ENCODE measurements around the gene SPNS2.
"Not testable (repeated sequence)": the region's sequence is repeated elsewhere in the genome, so short reads cannot be mapped to it uniquely, and the experiment has no call there.

SPNS2 gene

DNA sequence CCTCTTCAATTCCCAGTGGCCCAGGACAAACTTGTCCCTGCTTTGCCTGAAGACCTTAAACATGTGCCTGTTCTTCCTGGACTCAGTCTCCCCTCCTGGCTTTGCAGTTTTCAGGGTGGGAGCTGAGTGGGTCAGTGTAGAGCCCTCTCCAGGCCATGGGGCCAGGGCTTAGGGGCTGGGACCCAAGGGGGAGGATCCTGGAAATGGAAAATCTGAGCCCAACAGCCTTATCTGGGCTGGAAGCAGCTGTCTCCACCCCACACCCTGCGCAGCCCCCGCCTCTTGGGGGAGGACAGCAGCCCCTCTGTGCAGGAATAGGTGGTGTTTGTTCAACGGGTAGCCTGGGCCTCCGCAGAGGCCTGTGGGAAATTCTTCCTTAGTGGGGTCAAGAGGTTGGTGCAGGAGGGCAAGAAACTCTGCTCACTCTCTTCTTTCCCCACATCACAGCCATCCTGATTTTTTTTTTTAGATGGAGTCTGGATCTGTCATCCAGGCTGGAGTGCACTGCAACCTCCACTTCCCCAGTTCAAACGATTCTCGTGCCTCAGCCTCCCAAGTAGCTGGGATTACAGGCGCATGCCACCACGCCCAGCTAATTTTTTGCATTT is 78.8 kb downstream of the SPNS2 start:
- no peak for DNase-seq

DNA sequence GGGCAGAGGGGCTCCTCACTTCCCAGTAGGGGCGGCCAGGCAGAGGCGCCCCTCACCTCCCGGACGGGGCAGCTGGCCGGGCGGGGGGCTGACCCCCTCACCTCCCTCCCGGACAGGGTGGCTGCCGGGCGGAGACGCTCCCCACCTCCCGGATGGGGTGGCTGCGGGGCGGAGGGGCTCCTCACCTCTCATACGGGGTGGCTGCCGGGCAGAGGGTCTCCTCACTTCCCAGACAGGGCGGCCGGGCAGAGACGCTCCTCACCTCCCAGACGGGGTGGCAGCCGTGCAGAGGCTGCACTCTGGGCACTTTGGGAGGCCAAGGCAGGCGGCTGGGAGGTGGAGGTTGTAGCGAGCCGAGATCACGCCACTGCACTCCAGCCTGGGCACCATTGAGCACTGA is 79.7 kb downstream of the SPNS2 start:
- DNase-seq = not testable (repeated sequence)

GRCh38 chr17:4579678-4580077 is 81.0 kb downstream of the SPNS2 start:
- DNase-seq = no peak

- DNase-seq = no peak
Observed at GRCh38 chr17:4580291-4580690, 81.6 kb downstream of the SPNS2 start.

DNA sequence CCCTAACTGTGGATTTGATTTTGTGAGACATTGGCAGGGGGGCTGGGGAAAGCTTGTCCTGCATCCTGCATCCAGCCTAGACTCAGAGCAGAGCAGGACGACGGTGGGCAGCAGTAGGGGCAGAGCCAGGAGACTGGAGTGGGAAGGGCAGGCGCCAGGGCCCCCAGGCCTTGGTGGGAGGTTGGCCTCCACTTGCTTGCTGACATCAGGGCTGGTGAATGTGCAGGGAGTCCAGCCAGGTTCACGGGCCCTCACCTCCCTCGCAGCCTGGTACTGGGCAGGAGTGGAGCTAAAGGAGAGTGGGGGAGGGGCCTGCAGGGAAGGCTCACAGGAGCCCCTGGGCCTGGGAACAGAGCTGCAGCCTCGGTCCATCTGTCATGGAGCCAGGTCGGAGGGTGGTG is 83.4 kb downstream of the SPNS2 start:
- no peak for DNase-seq

DNA sequence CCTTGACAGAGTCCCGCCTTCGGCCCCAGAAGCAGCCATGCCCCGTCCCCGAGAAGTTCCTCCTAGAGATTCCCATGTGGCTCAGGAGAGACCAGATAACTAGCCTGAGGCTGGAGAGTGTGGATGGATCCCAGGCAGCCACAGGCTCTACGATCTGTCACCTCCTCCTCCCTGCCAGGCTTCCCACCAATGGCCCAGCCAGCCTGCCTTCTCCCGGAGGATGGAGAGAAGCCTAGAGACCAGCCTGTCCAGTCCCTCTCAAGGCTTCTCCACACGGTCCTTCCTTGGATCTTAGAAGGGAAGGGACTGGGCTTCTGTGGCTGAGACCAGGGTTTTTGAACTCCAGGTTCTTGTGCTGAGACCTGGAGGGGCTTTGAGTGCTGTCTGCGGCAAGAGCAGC is 84.0 kb downstream of the SPNS2 start:
- DNase-seq = no peak

GRCh38 chr17:4583206-4583605 is 84.5 kb downstream of the SPNS2 start:
- DNase-seq = no peak

DNA sequence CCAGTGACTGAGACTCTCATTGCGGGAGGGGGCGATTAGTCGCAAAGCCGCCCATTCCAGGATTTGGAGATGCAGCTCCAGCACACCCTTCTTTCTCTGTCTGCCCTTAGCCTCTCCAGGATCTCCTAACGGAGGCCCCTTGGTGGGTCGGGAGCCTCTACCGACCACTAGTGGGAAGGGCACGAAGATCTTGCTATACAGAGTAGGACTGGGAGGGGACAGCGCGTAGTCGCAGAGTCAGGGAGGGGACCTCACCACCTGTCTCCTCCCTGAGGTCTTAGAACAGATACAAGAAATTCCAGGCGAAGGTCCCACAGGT is 85.1 kb downstream of the SPNS2 start:
- no peak for DNase-seq

DNA sequence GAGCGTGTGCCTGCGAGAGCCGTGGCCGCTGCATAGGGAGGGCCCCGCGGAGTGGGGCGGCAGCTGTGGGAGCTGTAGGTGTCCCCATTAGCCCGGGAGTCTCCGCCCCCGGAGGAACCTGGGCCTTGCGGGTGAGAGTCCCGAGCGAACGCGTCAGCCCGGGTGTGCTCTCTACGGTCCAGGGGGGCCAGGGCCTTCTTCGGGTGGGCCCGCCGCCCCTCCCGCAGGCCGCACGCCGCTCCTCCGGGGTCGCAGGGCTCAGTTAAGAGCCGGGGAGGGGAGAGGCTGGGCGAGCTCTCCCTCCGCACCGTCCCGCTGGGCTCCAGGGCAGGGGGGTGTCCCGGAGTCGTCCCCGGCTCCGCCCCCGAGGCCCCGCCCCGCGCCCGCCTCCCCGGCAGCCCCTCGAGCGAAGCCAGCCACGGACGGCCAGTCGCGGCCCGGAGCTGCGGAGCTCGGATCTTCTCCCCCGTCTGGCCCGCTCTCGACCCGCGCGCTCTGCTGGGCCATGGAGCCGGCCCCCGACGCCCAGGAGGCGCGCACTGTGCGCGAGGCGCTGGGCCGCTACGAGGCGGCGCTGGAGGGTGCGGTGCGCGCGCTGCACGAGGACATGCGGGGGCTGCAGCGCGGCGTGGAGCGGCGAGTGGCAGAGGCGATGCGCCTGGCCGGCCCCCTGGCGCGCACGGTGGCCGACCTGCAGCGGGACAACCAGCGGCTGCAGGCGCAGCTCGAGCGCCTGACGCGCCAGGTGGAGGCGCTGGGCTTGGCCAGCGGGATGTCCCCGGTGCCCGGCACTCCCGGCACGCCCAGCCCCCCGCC is 85.6 kb downstream of the SPNS2 start, which contains the start of gene SMTNL2:
SMTNL2 (plus strand) TSS at position 429 of the 816 bp plus-strand sequence; CDS start at position 506, 77 bp downstream.
- DNase-seq = no peak

- no peak for DNase-seq
Observed at GRCh38 chr17:4584917-4585637, 86.4 kb downstream of the SPNS2 start.

DNA sequence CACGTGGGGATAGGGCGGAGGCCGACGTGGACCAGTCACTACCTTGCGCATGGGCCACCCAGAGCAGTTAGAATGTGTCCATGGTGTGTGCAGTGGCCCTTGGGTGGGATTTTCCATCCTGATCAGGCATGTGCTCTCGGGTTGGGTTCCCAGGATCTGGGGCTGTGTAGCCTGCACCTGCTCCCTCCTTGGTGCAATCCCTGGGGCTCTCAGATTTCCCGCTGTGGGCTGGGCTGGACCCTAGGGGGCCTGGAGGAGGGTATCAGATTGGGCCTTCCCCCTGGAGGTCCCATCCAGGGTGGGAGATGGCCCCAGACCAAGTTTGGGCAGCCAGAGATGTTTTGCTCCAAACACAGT is 86.9 kb downstream of the SPNS2 start:
- DNase-seq = no peak

DNA sequence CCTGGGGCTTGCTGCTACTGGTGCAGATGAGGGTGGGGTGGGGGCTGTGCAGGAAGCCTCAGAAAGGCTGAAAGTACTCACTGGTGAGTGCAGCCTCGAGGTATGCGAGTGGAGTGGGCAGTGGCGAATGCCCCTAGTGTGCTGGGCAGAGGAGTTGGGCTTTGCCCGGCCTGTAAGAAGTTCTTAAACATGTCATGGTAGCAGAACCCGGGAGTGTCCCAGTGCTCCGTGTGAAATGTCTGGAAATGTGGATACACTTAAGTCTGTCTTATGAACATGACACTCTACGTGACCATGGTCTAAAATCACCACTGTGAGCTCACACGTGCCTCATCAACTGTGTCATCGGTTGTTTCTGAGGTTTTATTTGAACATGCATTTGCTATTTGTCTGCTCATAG is 87.4 kb downstream of the SPNS2 start:
- no peak for DNase-seq

GRCh38 chr17:4587195-4587594 is 88.5 kb downstream of the SPNS2 start:
- DNase-seq = no peak

- DNase-seq = no peak
Observed at GRCh38 chr17:4587803-4588202, 89.1 kb downstream of the SPNS2 start.

GRCh38 chr17:4588391-4588790 is 89.7 kb downstream of the SPNS2 start:
- no peak for DNase-seq

Data from NCI-H2029 (cell line).